H1 (cell line): ENCODE results near the gene MAML3. TPM values are rescaled to one million over a fixed set of nuclear protein-coding genes. Genes with fewer than 3 reads are reported as not detected.

Source experiments
- BCL11A ChIP-seq, 2 experiments: IDR thresholded peaks; one replicate each; pipeline ENCODE4 v1.6.1; 2011; ENCODE audit warnings: low read depth in 2 of 2, low read length in 2 of 2, mild to moderate bottlenecking in 2 of 2
- CBX8 ChIP-seq: fragments of 300-800, 300-1000 bp; sonication (generic); IDR thresholded peaks from 2 replicates; pipeline ENCODE4 v1.7.1; 2016; ENCODE audit warnings: low read depth, low read length, borderline replicate concordance
- POLR2A ChIP-seq, 2 experiments: IDR thresholded peaks; 1 replicate in 1 of 2; 2 replicates in 1 of 2; pipeline ENCODE4 v1.6.1; 2011; ENCODE audit warnings: low read depth in 2 of 2, low read length in 2 of 2, mild to moderate bottlenecking in 2 of 2; ENCODE audit errors: control extremely low read depth in 1 of 2
- polyA plus RNA-seq, 7 experiments: library from polyadenylated mRNA; depleted of rRNA in 3 of 7; stranded (reverse) in 5 of 7; unstranded in 2 of 7; fragments of >200 nt in 5 of 7; fragments of 200-250 nt in 2 of 7; gene quantifications; 1 replicate in 5 of 7; 2 replicates in 1 of 7; 4 replicates in 1 of 7; pipeline versions ENCODE4 v1.2.1 to v1.2.3, GENCODE V29; 2011 to 2013; ENCODE audit warnings: missing spikeins in 2 of 7, mixed read lengths in 2 of 7
- total RNA-seq: library from RNA; stranded (reverse); fragmentation: NEBNext Ultra II Directional; extraction: Animal tissue kit (Norgen Biotek cat#: 25700); gene quantifications from 2 replicates; pipeline ENCODE4 v1.2.1, GENCODE V29; 2021

The MAML3 gene
- total and polyA plus RNA-seq, 2 of the 8 experiments (the other 6 are each of a cell fraction or from before 2014, with no cell fraction given), result 2.1 to 5.7 TPM

DNA sequence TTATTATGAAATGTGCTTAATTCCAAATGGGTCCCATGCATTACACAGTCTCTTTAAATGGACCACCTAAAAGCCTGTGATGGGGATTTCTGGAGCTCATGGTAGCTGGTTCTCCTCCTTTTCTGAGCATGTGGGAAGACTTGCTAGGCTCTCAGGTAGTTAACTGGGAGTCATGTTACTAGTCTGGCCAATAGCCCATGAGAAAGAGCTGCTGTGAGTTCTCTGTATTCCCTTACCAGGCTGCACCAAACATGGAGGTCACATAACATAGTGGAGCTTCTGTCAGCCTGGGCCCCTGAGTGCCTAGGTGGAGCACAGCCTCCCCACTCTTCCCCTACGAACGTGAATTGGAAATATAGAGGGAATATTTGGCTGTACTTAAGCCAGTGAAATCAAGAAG, 198.4 kb downstream of the MAML3 start (continued):
- TF ChIP-seq CBX8 (no peak), POLR2A (IDR thresholded peaks at IDR 0.05; ENCODE audit: control extremely low read depth in 1 of 2, low read depth in 2 of 2, low read length in 2 of 2) (no peak), BCL11A (IDR thresholded peaks at IDR 0.05; ENCODE audit: low read depth in 2 of 2, low read length in 2 of 2) (no peak)
- TF ChIP-seq, all 59 proteins: peak for 0
